SK-N-MC (cell line): ENCODE measurements around the gene PTPRM.

Source experiments
- DNase-seq: peaks from one replicate; pipeline ENCODE4 v3.0.0-alpha.2; 2011; ENCODE audit warnings: low read depth, low spot score
- H3K27ac ChIP-seq: fragments of 200-600 bp; sonication (generic); 2 replicates; pipeline ENCODE4 v1.5.1; 2016; ENCODE audit warnings: mixed run types
- H3K36me3 ChIP-seq: fragments of 200-600 bp; sonication (generic); 2 replicates; pipeline ENCODE4 v1.6.1; 2017; ENCODE audit warnings: antibody characterized with exemption, low read length, mixed read lengths; ENCODE audit not compliant: insufficient read depth
- H3K4me3 ChIP-seq: fragments of 200-600 bp; sonication (generic); 2 replicates; pipeline ENCODE4 v1.5.1; 2016
- H3K9ac ChIP-seq: fragments of 200-600 bp; sonication (generic); 2 replicates; pipeline ENCODE4 v1.8.0; 2017; ENCODE audit warnings: mixed run types, mixed read lengths; ENCODE audit not compliant: insufficient read length
- H3K9me3 ChIP-seq: fragments of 200-600 bp; sonication (generic); 2 replicates; pipeline ENCODE4 v1.6.1; 2017; ENCODE audit warnings: low read depth, mild to moderate bottlenecking, antibody characterized with exemption, low read length, moderate library complexity, mixed read lengths
- EZH2 ChIP-seq: fragments of 200-600 bp; sonication (generic); IDR thresholded peaks from one replicate; pipeline ENCODE4 v1.6.1; 2017; ENCODE audit warnings: antibody characterized with exemption
- FOXP2 ChIP-seq: optimal IDR thresholded peaks from 2 replicates; pipeline ENCODE3; 2011; ENCODE audit warnings: mild to moderate bottlenecking, moderate library complexity; ENCODE audit not compliant: insufficient read depth; ENCODE audit errors: extremely low read length, control extremely low read depth
- POLR2AphosphoS5 ChIP-seq: IDR thresholded peaks from 2 replicates; pipeline ENCODE4 v1.6.1; 2012; ENCODE audit warnings: mild to moderate bottlenecking, low read depth, low read length, borderline replicate concordance

The PTPRM gene

DNA sequence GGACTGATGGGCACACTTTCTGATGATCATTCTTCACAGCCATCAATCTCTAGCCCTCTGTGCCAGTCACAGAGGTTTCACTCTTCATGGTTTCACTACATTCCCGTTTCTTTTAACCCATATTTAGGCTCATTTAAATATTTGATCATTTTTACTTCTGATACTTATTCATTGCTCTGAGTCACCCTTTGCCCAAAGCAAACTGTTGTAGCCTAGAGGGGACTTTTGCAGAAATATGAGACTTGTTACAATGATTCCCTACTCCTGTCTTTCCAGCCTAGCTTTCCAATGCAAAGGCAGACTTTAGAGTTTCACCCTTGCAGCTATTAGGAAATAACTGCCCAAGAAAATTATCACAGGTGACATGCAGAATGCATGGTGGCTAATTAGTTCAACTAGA lies 444.2 kb downstream of the PTPRM start:
- no peak overlapping the region for H3K9ac ChIP-seq
- H3K9me3 ChIP-seq: no peaks in the 10 kb centered on the region
- TF ChIP-seq EZH2 (no peak), FOXP2 (no peak)
- H3K36me3 ChIP-seq: no peaks in the 10 kb centered on the region
- no peak for DNase-seq
- no peak overlapping the region for H3K27ac ChIP-seq
- H3K4me3 ChIP-seq: no peak overlapping the region

DNA sequence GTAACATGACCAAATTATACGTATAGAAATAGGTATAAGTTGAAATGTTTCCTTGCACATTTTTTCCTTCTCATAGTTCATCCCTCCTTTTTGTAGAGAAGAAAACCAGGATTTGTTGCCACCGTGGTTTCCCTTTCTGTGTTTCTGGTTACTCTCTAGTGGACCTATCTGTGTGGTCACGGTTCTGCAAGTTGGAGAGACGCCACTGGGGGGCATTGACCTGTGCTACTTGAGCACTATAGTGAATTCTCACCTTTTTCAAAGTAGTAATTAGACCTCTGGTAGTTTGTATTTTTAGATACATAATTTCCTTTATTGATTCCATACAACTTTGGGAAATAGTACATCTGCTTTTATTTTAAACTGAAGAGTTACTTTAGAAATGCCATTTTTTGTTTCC lies 444.8 kb downstream of the PTPRM start:
- DNase-seq: no peak
- no peaks in the 10 kb centered on the region for H3K36me3 ChIP-seq
- TF ChIP-seq POLR2AphosphoS5 (no peak), FOXP2 (no peak), EZH2 (no peak)

DNA sequence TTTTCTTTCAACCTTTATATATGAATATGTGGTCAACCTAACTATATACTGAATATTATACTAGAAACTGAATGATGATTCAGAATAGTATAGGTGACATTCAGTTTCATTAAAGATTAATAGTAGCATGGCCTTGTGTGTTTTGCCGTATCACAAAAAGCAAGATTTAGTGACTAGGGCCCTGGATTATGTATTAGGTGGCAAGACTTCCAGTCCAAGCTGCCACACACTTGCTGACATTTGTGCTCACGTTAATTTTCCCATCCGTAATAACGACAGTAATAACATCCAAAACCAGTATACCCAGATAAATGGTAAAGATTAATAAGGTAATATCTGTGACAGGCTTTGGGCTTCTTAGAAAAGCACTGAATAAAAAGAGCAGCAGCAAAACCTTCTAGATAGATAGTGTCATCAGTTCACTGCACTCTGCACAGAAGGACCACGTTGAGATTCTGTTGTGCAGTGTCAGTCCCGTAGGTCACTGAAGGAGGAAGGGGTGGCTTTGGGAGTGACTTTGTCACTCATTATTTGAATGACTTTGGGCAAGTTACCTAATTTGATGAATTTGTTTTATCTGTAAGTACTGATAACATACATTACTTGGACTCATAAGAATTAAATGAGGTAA lies 451.7 kb downstream of the PTPRM start:
- no peak overlapping the region for H3K9ac ChIP-seq
- H3K4me3 ChIP-seq: no peak overlapping the region
- no peak for TF ChIP-seq EZH2
- H3K36me3 ChIP-seq: no peaks in the 10 kb centered on the region
- no peak overlapping the region for H3K27ac ChIP-seq
- no peaks in the 10 kb centered on the region for H3K9me3 ChIP-seq
- no peak for DNase-seq

More for the DNA sequence above, 444.8 kb downstream of the PTPRM start:
- no peak overlapping the region for H3K4me3 ChIP-seq
- no peaks in the 10 kb centered on the region for H3K9me3 ChIP-seq
- no peak overlapping the region for H3K27ac ChIP-seq
- H3K9ac ChIP-seq: no peak overlapping the region

DNA sequence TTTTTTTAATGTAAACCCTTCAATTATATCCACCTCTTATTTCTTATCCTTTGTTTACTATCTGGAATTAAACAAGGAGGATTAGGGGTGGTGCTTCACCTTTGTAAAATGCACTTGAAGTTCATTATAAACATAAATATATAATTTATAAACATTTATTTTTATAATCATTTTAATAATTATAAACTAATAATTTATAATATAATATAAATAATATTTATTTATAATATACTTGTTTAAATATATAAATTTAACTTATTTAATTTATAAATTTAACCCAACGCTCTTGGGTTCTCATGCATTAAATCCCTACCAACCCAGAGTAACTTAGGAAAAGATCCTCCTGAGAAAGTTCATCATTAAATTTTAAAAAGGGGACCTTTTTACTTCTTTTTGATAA lies 452.5 kb downstream of the PTPRM start:
- no peak for DNase-seq
- H3K27ac ChIP-seq: no peak overlapping the region

DNA sequence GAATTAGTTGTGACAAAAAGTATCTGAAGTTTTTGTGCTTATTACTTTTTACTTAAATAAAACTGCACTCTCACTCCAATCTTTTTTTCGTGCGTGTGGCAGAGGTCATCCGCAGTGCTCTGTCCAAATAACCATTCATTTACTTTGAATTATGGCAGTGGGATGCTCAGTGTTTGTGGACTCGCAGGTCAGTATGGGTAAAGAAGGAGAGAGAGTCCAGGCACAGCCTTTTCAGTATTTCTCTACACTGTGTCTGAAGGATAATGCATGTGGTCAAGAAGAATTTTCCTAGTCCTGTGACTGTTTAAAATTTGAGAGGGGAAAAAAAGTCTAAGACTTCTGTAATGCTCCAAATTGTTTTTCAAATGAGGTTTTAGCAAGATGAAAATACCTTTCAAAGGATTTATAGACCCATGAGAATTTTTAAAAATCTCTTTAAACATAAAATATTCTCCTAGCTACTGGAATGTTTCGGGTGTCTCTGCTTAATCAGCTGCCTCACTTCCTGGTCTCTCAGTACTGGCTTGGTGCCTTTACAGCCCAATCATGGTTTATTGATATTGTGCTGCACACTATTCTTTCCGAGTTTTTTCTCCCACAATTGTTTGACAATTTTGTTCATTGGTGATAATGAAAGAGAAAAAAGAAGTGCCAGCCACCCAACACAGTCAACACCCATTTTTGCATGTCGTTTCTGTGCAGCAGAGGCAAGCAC lies 453.2 kb downstream of the PTPRM start:
- no peak overlapping the region for H3K27ac ChIP-seq
- no peaks in the 10 kb centered on the region for H3K36me3 ChIP-seq
- H3K9ac ChIP-seq: no peak overlapping the region
- H3K4me3 ChIP-seq: no peak overlapping the region
- TF ChIP-seq FOXP2 (no peak), EZH2 (no peak), POLR2AphosphoS5 (no peak)
- DNase-seq: no peak
- no peaks in the 10 kb centered on the region for H3K9me3 ChIP-seq

More for the DNA sequence above, 452.5 kb downstream of the PTPRM start:
- no peak for TF ChIP-seq FOXP2
- TF ChIP-seq EZH2: no peak
- TF ChIP-seq POLR2AphosphoS5: no peak
- H3K9me3 ChIP-seq: no peaks in the 10 kb centered on the region
- H3K36me3 ChIP-seq: no peaks in the 10 kb centered on the region
- H3K4me3 ChIP-seq: no peak overlapping the region
- H3K9ac ChIP-seq: no peak overlapping the region

DNA sequence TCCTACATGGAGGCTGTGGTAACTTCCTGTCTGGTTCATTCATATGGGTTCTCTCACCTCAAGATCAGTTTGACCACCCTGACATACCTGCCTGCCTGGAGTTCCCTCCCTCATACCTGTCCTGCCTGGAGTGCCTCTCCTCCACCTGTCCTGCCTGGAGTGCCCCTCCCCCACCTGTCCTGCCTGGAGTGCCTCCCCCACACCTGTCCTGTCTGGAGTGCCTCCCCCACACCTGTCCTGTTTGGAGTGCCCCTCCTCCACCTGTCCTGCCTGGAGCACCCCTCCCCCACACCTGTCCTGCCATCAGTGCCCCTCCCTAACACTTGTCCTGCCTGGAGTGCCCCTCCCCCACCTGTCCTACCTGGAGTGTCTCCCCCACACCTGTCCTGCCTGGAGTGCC lies 461.9 kb downstream of the PTPRM start:
- Histone ChIP-seq H3K9ac (no peak overlapping the region), H3K4me3 (no peak overlapping the region), H3K27ac (no peak overlapping the region), H3K36me3 (no peaks in the 10 kb centered on the region), H3K9me3 (no peaks in the 10 kb centered on the region)
- TF ChIP-seq FOXP2: no peak
- no peak for TF ChIP-seq POLR2AphosphoS5
- no peak for TF ChIP-seq EZH2
- no peak for DNase-seq

DNA sequence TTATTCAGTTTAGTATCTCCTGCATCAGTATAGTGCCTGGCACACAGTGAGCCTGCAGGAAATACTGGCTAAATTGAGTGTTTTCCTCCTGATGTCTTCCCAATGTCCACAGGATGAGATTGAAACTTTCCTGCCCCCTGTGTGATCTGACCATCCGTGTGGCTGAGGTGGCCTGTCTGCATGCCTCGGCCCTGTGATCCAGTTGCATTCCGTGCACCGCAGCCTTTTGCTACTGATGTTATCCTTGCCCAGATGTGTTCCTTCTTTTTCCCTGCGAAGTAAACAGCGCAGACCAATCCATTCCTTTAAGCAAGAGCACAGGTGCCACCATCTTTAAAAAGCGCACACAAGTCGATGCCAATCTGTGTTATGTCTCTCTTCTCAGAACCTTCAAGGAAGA lies 462.6 kb downstream of the PTPRM start:
- no peak overlapping the region for H3K9ac ChIP-seq
- no peak overlapping the region for H3K27ac ChIP-seq
- no peak overlapping the region for H3K4me3 ChIP-seq
- TF ChIP-seq FOXP2 (no peak), POLR2AphosphoS5 (no peak), EZH2 (no peak)
- no peaks in the 10 kb centered on the region for H3K36me3 ChIP-seq
- no peak for DNase-seq
- no peaks in the 10 kb centered on the region for H3K9me3 ChIP-seq

DNA sequence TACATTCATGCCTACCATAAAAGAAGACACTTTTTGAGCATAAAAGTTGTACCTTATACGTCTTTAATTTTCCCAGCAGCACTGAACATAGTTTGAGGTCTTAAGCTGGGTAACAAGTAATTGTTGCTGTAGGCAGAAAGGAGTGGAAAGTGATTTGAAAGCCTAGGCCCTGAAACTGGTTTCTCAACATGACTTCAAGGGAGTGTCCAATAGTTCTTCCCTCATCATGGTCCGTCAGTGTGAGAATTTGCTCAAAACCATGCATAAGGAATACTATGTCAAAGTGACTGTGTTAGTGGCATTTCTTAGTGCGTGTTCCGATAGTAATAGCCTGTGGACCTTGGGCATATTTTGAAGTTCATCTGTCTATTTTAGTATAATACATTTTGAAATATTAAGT lies 463.1 kb downstream of the PTPRM start:
- no peak overlapping the region for H3K4me3 ChIP-seq
- H3K27ac ChIP-seq: no peak overlapping the region
- no peak for TF ChIP-seq POLR2AphosphoS5
- no peak for TF ChIP-seq FOXP2
- no peak for TF ChIP-seq EZH2
- no peak overlapping the region for H3K9ac ChIP-seq
- no peaks in the 10 kb centered on the region for H3K36me3 ChIP-seq
- H3K9me3 ChIP-seq: no peaks in the 10 kb centered on the region
- DNase-seq: no peak

DNA sequence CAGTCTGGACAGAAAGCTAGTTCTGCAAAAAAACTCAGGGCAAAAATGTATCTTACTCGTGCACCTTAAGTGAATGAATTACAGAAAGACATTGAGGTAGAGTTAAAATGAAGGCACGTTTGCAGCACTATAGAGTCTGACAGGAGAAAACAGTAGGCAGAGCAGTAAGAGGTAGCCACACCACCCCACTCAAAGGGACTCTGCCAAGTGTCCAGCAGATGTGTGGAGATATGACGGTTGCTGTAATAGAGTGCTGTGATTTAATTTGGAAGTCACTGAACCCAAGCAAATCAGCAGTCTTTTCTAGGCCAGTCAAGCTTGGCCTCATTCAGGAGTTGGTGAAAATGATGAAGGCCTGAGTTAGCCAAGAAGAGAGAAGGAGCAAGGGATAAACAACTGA lies 464.4 kb downstream of the PTPRM start:
- Histone ChIP-seq H3K27ac (no peak overlapping the region), H3K36me3 (no peaks in the 10 kb centered on the region), H3K4me3 (no peak overlapping the region), H3K9me3 (no peaks in the 10 kb centered on the region), H3K9ac (no peak overlapping the region)
- DNase-seq: no peak
- TF ChIP-seq EZH2 (no peak), FOXP2 (no peak), POLR2AphosphoS5 (no peak)
